GM18517 (cell line): ENCODE measurements around the gene RGP1.

Source experiments
- ATAC-seq: cut with Tn5 transposase; IDR thresholded peaks from one replicate; pipeline ENCODE4 v1.9.1; 2021; ENCODE audit warnings: mild to moderate bottlenecking, moderate library complexity; ENCODE audit not compliant: unreplicated experiment

The RGP1 gene

GRCh38 chr9:35748858-35749514, at the start of gene RGP1, which contains the start of gene GBA2:
Gene RGP1, plus strand, starts transcription at chr9:35749287. Its CDS starts 469 bp downstream, at chr9:35749756.
Gene GBA2, minus strand, starts transcription at chr9:35749228. Its CDS starts 524 bp downstream, at chr9:35748704.
- ATAC-seq, result peak; percentile 62

- no peak for ATAC-seq
Measured at GRCh38 chr9:35700031-35700430, 49.1 kb upstream of the RGP1 start.

GRCh38 chr9:35700942-35701341, 48.1 kb upstream of the RGP1 start:
- ATAC-seq, result no peak

- ATAC-seq, result no peak
Measured at GRCh38 chr9:35702696-35703095, 46.4 kb upstream of the RGP1 start.

GRCh38 chr9:35703906-35704672, 45.0 kb upstream of the RGP1 start:
- ATAC-seq, result no peak

- ATAC-seq, result no peak
Measured at GRCh38 chr9:35705372-35705771, 43.7 kb upstream of the RGP1 start.

- no peak for ATAC-seq
Measured at GRCh38 chr9:35705836-35706430, 43.2 kb upstream of the RGP1 start.

- no peak for ATAC-seq
Measured at GRCh38 chr9:35706951-35707350, 42.1 kb upstream of the RGP1 start.

- no peak for ATAC-seq
Measured at GRCh38 chr9:35708146-35708545, 40.9 kb upstream of the RGP1 start.

- ATAC-seq, result no peak
Measured at GRCh38 chr9:35710818-35711500, 38.1 kb upstream of the RGP1 start.

GRCh38 chr9:35711501-35712428, 37.3 kb upstream of the RGP1 start:
- no peak for ATAC-seq

GRCh38 chr9:35712762-35713400, 36.2 kb upstream of the RGP1 start:
- no peak for ATAC-seq

- no peak for ATAC-seq
Measured at GRCh38 chr9:35713578-35713977, 35.5 kb upstream of the RGP1 start.

GRCh38 chr9:35714123-35714522, 35.0 kb upstream of the RGP1 start:
- no peak for ATAC-seq

GRCh38 chr9:35714579-35715252, 34.4 kb upstream of the RGP1 start:
- ATAC-seq, result no peak

- no peak for ATAC-seq
Measured at GRCh38 chr9:35716230-35716629, 32.9 kb upstream of the RGP1 start.

- no peak for ATAC-seq
Measured at GRCh38 chr9:35717132-35717870, 31.8 kb upstream of the RGP1 start.

- no peak for ATAC-seq
Measured at GRCh38 chr9:35718721-35719511, 30.2 kb upstream of the RGP1 start.
